Measurements from ENCODE around the gene BTBD1.

BTBD1 gene

GRCh38 chr15:82993144-82993543 lies 73.9 kb downstream of the BTBD1 start:
- no peak for DNase-seq (ENCODE audit: low read depth)

DNA sequence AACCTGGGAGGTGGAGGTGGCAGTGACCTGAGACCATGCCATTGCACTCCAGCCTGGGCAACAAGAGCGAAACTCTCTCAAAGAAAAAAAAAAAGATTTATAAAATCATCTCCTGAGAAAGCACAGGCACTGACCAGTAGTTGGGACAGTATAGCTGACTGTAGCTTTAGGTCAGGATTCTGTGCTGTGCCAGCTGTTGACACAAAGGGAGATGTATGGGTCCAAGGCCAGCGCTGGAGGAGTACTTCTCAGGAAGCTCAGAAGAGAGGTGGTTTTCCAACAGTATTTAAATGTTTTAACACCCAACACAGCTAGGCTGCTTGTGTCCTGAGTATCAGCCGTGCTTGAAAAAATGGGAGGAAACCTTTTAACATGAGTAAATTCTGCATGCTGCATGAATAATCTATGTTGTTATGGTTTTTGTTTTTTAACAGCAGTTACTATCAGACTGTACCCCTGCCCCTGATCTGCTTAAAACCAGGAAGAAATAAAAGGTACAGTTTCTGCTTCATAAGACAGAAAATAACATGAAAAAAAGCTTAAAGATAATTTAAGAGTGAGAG lies 74.5 kb downstream of the BTBD1 start:
- no peak for DNase-seq (ENCODE audit: low read depth)

DNA sequence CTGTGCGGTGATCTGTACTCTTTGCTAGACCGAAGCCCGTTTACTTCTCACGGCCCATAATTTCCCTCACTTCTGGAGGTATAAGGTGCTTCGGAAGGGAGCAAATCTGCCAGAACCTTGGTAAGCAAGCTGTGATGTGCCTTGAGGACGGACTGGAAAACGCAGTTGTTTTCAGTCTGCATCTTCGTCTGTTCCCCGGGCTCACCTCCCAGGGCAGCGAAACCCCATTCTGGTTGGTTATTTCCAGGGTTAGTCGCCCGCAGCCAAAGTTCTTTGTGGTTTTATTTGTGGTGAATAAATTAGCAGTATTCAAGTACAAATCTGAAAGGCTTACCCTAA lies 80.6 kb downstream of the BTBD1 start:
- no peak for DNase-seq (ENCODE audit: low read depth)

DNA sequence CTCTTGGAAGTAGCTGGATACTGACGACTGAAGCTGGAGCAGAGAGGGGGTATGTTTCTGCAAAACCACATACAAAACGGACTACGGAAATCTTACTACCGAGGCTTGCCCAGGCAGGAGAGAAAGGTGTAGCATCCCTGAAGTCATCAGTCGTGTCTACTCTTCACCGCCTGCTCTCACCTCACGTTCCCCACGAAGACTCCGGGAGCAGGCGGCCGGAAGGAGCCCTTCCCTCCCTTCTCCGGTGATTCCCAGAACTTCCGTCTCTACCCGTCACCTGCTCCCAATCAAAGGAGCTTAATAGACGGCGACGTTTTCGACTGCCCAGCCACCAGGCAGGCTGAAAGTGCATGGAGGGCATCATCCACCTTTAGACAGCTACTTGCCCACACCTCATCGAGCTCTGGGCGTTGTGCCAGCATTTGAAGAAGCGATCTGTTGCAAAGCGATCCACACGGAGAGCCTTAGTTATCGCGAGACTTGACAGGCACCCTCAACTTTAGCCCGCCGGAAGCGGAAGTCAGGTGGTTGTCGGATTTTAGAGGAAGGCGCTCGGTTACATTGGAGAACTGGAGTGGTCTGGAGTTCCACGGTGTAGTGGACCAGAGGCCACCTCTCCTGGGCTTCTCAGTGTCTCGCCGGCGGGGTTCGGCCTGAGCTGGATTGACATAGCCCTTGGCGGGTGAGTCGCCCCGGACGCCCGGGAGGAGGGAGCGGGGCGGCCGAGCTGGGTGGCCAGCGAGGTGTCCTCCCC lies 81.2 kb downstream of the BTBD1 start, which contains the start of gene RAMAC:
Gene RAMAC (plus strand): TSS at position 523 of the 754 bp plus-strand sequence. CDS start 2,809 bp downstream, outside the sequence.
- DNase-seq (ENCODE audit: low read depth) = peak; percentile 94

- DNase-seq (ENCODE audit: low read depth) = no peak
These were observed 86.1 kb downstream of the BTBD1 start for GRCh38 chr15:82980981-82981380.

GRCh38 chr15:82979726-82980125 lies 87.3 kb downstream of the BTBD1 start:
- no peak for DNase-seq (ENCODE audit: low read depth)

DNA sequence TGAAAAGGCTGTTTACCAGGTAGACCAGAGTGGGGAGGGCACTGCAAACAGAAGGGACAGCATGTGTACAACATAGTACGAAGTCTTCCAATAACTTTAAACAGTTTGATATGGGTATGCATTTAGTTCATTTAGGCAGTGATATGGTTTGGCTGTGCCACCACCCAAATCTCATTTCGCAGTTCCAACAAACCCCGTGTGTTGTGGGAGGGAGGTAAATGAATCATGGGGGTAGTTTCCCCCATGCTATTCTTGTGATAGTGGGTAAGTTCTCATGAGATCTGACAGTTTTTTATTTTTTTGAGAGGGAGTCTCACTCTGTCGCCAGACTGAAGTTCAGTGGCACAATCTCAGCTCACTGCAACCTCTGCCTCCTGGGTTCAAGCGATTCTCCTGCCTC lies 88.6 kb downstream of the BTBD1 start:
- DNase-seq (ENCODE audit: low read depth) = no peak

- no peak for DNase-seq (ENCODE audit: low read depth)
These were observed 90.0 kb downstream of the BTBD1 start for GRCh38 chr15:82977076-82977475.

- no peak for DNase-seq (ENCODE audit: low read depth)
These were observed 94.1 kb downstream of the BTBD1 start for GRCh38 chr15:82972990-82973389.

DNA sequence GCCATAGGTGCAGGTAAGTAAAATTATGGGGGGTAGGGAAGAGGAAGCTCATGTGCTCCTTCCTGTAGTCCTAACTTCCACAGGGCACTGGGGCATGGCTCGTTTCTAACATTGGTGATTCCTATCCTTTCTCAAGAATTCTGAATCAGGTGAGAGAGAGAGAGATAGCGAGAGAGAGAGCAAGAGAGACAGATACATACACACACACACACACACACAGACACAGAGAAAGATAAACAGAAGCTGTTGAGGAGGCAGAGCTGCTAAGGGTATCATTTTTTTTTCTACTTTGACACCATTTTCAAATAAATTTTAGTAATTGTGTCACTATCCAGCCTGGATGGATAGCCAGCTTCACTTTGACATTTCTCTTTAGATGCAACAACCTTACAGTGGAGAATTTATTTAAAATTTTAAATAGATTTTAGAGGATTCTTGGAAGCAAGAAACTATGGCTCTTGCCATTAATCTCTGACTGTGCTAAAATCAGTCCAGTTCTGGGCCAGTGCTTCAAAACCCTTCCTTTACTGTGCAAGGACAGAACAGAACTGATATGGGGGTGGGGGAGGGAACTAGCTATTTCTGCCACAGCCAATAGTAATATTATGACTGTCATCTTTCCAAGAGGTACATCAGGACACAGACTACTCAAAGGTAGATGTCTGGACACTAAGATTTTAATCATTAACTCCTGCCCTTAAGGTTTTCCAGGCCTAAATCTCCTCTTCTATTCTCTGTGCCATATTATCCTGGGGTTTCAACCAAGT lies 95.7 kb downstream of the BTBD1 start:
- no peak for DNase-seq (ENCODE audit: low read depth)

GRCh38 chr15:82970696-82971095 lies 96.4 kb downstream of the BTBD1 start:
- no peak for DNase-seq (ENCODE audit: low read depth)

DNA sequence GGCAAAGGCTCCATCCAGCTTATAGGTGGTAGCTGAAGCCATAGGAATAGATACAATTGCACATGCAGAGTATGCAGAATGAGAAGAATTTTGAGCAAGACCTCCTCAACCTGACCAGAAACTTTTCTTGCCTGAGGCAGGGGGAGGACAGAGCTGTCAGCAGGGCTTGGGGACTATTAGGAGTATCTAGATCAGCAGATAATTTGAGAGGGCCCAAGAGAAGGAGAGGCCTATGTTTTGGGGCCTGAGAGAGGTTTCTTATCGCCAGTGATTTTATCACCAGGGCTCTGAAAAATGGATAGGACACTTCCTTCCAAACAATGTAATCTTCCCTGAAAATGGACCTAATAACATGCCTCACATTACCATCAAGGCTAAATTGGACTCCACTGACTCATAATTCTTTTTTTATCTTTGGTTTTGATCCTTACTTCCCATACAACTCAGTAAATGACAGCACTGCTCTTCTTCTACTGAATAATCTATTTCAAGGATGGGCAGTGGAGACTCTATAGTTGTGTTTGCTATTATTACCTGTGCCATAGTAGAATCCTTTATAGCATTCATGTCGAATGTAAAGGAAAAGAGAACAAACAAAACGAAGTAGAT lies 96.9 kb downstream of the BTBD1 start:
- no peak for DNase-seq (ENCODE audit: low read depth)

GRCh38 chr15:82969353-82969752 lies 97.7 kb downstream of the BTBD1 start:
- no peak for DNase-seq (ENCODE audit: low read depth)

DNA sequence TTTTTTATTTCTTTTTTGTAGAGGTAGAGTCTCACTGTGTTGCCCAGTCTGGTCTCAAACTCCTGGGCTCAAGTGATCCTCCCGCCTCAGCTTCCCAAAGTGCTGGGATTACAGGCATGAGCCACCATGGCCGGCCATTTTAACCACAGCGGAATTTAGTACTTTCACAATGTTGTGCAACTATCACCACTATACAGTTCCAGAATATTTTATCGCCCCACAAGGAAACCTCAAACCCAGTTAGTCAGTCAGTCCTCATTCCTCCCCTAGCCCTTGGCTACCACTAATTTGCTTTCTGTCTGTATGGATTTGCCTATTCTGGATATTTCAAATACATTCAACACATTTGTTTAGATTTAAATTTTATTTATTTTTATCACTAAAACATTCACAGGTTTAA lies 99.0 kb downstream of the BTBD1 start:
- no peak for DNase-seq (ENCODE audit: low read depth)

DNA sequence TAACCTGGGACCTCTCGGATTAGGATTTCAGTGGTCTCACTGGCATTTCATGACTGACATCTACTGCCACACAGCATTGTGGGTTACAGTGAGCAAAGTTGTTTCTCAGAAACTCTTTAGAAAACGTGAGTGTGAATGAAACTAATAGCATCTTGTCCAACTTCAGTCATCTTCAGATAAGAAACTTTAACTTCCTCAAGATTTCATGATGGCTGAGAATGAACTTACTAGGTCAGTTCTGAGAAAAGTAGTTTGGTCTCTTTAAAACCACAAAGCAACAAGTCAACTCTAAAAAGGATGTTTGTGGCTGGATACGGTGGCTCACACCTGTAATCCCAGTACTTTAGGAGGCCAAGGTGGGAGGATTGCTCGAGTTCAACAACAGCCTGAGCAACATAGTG lies 100.4 kb downstream of the BTBD1 start:
- DNase-seq (ENCODE audit: low read depth) = no peak

Data from fibroblast of the conjunctiva (primary cell).